GM04504 (cell line): ENCODE data around the gene DGKB.

Experiments
- DNase-seq: peaks from one replicate; pipeline ENCODE4 v3.0.0-alpha.2; 2012; ENCODE audit warnings: low read depth

Gene DGKB

GRCh38 chr7:14385074-14385473 lies 517.5 kb downstream of the DGKB start:
- no peak for DNase-seq

DNA sequence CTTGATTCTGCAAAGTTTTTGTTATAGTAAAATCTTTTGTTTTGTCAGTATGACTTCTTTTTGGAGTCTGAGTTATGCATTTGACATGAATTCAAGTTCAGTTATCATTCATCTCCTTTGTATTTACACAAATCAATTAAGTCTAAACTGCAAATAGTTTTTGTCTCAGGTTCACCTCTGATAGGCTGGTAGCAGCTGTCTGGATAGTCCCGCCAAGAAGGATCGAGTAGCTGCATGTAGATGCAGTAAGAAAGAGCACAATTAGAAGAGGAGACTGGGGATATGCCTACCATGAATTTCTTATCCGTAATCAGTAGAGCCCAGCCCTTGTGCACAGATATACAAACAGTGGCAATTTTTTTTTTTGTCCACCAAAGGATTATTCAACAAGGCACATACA lies 520.6 kb downstream of the DGKB start:
- no peak for DNase-seq

DNA sequence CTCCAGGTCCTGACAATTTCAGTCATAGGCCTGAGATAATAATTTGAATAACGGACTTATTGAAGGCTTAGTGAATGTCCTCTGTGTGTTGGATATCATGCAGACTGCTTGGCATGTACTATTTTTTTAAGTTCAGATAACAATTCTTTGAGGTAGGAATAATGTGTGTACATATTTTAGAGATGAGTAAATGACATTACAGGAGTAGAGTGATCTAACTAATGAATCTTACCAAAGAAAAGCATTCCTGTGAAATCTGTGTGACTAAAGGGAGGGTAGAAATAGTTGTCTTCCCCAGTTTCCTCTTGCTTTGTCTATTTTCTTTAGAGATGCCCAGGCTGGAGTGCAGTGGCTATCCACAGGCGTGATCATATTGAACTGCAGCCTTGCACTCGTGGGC lies 521.2 kb downstream of the DGKB start:
- DNase-seq: no peak

GRCh38 chr7:14380881-14381280 lies 521.7 kb downstream of the DGKB start:
- no peak for DNase-seq

DNA sequence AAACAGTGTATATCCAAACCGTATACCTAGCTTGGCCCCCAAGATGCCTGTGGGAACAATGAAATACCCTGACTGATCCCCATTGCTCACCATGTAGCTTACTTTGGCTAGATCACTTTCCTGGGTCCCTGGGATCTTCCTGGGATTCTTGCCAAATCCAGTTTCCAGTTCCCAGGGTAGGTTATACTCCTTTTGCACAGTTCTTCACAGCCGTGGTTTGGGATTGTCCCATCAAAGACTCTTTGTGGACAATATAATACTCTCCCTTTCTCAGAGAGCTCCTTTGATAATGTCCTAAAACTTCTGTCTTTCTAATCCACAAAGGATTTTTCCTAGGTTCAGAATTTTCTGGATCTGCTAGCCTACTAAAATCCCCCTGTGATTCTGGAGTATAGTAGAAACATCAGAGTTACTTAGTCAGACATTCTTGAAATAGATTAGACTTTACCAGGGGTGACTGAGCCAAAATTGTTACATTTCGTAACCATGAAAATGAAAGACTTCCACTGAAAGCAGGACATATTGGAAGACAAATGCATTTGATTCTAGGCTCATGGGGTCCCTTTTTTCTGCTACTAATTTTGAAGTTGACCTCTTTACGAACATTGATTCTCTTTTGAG lies 524.8 kb downstream of the DGKB start:
- peak; percentile 40 for DNase-seq

DNA sequence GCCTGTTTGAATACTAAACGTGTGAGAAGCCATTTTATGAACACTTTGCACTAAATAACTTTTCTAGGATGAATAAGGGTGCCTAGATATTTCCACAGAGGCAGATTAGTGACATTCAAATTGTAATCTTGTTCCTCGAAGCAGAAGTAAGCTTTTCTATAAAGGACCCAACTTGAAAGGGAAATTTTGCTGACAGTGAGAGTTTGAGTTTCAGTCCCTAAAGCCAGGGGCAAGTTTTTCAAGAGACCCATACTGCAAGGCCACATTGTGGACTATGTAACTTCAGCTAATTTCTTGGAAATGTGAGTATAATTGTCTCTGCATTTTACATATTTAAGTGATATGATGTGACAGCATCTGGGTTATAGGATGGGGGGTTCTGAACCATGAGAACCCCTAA lies 525.8 kb downstream of the DGKB start:
- no peak for DNase-seq

GRCh38 chr7:14375998-14376397 lies 526.6 kb downstream of the DGKB start:
- DNase-seq: no peak

DNA sequence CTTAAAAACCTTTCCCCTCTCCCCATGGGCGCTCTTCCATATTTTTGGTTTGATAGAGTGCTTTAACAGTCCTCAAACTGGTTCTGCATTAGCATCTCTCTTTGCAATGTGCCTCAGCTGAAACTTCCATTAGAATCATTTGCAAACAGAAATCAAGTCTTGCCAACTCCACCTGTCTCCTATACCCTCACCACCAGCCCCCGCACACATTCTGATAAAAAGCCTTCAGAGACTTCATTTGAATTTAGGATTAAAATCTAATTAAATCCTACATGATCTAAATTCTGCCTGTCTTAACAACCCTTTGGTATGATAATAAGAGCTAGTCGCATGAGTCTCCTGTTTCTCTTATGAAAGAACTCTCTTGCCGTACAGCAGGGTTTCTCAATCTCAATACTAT lies 528.2 kb downstream of the DGKB start:
- DNase-seq: no peak

DNA sequence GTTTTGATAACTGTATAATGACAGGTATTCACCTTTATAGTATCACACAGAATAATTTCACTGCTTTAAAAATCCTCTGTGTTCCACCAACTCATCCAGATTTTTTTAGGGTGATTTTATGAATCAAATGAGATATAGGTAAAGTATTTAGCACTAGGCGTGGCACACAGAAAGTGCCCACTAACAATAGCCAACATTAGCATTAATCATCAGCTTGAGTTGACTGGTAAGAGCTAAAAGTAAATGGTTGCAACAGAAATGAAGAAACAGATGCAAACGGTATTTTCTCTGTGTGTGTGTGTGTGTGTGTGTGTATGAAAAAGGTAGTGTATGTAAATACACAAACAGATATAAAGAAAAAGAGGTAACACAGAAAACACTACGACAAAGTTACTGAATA lies 534.3 kb downstream of the DGKB start:
- DNase-seq: no peak

- no peak for DNase-seq
These were observed 551.4 kb downstream of the DGKB start for GRCh38 chr7:14351167-14351566.

DNA sequence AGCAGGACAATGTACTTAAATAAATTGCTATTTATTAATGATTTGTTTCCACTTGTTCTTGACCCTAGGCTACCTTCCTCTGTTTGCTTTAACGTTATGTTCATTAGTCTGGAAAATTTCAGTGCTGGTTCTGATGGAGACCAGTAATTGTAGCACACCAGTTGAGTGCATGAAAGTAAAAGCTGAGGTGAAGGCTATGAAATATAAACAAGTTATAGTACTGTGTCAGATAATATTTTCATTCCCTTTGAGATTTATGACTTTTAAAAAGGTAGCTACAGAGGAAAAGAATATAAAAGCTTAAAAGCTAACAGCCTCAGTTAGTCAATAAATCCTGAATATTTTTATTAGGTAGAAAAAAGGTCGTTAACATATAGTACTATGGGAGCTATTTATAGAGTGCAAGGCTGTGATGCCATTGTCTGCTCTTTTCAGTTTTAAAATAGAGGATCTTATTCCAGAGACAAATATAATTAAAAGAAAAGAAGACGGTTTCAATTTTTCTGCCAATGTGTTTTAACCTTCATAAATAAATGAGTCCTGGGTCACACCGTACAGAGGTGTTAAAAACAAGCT lies 561.3 kb downstream of the DGKB start:
- DNase-seq: no peak

DNA sequence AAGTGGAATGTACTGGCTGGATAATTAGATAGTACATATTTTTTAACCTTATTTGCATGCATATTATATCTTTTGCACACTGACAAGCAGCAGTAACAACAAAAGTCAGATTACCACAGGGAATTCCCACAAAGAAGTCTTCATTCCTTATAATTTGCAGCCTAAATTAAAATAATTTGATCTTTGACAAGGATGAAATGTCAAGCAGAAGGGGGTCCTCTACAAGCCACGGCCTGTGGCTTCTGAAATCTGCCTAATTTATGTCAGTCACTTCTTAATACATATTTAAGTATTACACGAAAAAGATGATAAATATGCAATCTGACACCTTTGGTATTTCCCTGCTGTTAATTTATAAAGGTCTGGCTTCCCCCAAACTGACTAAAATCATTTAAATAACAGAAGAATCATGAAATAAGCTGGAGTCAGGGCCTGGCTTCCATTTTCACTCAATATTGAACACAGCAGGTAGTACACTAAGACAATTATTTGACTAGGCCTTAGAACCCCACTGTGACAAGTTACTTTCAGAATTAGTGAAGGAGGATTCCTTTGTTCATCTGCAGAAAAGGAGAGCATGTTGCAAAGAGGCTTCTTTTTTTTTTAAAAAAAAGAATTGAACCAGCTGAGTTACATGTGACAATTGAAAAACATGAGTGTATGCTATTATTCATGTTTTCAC lies 562.0 kb downstream of the DGKB start:
- DNase-seq: no peak

DNA sequence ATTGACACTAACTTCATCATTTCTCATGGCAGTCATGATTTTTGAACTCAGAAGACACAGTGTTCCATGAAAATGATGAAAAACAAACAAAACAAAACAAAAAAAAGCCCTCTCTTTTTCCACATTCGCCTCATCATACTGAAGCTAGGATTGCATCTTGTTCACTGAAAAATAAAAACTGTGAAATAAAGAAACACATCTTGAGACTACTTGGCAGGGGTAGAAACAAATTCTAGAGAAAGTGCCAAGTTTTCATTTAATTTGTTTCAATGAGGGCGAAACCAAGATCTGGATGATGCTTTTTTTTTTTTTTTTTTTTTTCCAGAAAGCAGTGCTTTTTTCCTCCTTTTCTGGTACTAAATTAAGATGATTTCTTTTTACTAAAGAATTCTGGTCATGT lies 562.7 kb downstream of the DGKB start:
- DNase-seq: no peak

DNA sequence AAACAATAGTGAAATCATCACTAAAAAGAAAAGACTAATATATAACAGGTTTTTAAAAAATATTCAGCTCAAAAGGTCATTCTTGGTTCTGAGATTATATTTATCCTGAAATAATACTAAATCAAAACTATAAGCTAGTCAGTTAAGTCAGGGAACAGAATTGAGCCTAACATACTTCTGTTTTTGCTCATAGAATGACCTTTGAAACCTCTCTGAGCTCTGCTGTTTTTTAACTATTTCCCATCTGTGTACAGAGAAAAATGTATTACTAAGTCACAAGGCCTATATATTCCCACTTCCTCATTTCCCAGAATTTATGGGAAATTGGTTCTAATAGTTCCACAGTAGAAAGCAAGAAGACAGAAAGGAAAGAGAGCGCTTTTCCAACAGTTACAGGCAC lies 566.3 kb downstream of the DGKB start:
- DNase-seq: no peak

DNA sequence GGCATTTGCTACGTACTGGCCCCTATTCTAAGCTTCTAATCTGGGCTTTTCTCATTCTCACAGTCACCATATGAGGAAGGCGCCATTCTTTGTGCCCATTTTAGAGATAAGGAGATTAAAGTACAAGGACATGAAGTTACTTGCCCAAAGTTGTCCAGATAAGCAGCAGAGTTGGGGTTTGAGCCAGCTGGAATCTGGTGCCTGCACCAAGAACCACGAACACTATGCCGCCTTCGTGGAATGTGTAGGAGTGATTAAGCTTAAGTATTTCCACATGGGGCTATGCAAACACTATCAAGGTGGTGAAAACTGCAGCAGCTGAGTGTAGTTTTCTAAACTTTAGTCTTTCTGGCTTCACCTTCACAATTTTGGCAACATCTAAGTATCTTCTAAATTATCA lies 570.4 kb downstream of the DGKB start:
- DNase-seq: peak; percentile 3

- DNase-seq: no peak
These were observed 577.8 kb downstream of the DGKB start for GRCh38 chr7:14324767-14325166.

DNA sequence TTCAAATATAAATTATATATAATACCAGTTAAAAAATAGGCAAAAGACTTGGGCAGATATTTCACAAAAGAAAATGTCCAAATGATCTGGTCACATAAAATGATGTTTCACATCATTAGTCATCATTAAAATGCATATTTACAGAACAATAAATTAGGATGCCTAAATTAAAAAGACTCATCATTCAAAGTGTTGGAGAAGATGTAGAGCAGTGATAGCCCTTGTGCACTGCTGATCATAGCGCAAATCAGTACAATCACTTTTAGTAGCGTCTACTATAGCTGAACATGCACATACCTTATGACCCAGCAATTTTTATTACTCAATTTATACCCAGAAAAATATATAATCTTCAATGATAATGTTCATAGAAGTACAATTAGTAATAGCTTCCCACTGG lies 579.8 kb downstream of the DGKB start:
- DNase-seq: no peak

- no peak for DNase-seq
These were observed 580.6 kb downstream of the DGKB start for GRCh38 chr7:14321947-14322346.

- DNase-seq: no peak
These were observed 593.1 kb downstream of the DGKB start for GRCh38 chr7:14309432-14309831.

DNA sequence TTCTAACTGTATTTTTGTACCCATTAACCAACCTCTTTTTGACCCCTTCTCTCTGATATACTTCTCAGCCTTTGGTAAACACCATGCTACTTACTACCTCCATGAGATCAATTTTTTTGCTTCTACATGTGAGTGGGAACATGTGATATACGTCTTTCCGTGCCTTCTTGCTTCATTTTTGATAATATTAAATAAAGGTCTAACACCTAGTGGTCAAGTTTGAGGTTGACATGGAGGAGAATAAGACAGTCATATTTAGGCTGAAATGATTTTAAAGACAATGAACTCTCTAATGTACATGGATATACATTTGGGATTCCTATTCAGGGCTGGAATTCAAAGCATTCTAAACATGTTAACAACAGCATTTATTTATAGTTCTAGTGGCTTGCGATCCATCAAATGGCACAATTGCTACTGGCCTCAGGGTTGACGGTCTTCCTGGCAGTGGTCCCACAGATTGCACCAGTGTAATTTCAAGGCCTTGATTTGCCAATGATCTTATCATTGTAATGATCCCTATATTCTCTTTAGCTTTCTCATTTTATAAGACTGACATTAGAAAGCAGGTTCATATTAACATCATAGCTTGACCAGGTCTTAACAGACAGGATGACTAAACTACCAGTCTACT lies 597.2 kb downstream of the DGKB start:
- no peak for DNase-seq

DNA sequence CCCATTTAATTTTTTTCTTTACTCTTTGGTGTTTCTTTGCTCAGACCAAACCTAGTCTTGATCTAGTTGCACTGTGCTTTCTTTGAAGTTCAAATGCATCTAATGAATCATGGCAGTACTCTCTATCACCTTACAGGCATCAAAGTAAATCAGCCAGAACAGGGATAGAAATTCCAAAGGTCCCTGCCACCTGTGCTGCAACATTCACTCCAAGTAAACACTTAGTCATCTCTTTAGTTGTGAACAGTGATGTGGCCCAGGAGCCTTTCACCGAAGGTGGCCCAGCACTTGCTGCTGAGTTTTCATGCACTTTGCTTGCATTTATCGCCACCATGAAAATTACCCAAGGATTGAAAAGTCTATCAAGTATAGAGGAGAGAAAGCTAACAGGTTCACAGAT lies 599.0 kb downstream of the DGKB start:
- DNase-seq: no peak

DNA sequence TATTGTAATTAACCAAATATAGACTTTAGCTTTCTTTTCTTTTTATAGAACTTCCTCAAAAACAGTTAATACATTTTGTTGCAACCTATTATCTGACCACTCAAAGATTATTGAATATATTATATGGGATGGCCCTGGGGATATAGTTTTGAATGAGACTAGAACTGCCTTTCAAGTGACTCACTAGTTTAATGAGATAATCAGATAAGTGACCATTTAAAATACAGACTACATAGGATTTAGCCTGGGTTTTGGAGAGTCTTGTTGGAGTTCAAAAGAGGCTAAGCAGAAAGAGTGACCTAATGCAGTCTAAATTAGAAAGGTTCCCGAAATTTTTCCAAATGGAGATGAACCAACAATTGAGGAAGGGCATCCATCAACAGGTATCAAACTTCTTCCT lies 607.9 kb downstream of the DGKB start:
- no peak for DNase-seq

GRCh38 chr7:14293434-14293833 lies 609.1 kb downstream of the DGKB start:
- no peak for DNase-seq
